RWPE1 (cell line): ENCODE results near the gene MTRF1.
"Not testable (repeated sequence)": the region's sequence is repeated elsewhere in the genome, so short reads cannot be mapped to it uniquely, and the experiment has no call there.

Experiments used
- CTCF ChIA-PET: fragments of 350-600 bp; sonication (Branson Sonifier 250); formaldehyde crosslinking; extraction: SDS; loops from one replicate; lab custom pipeline; 2021; lab: Yijun Ruan, JAX
- POLR2A ChIA-PET: fragments of 400-600 bp; formaldehyde crosslinking; extraction: SDS; loops from one replicate; lab custom pipeline; 2020; ENCODE audit warnings: antibody characterized with exemption; ENCODE audit not compliant: low non-redundant PET; lab: Yijun Ruan, JAX
- DNase-seq: peaks from one replicate; pipeline ENCODE4 v3.0.0; 2012; ENCODE audit warnings: low spot score
- H3K27ac ChIP-seq: fragments of 450-650 bp; 2 replicates; pipeline ENCODE4 v1.5.1; 2017
- TF ChIP-seq, protein P1 (sequence below): fragments of 450-650 bp; conservative IDR thresholded peaks from 2 replicates; pipeline ENCODE4 v1.5.1; 2017; ENCODE audit warnings: low read depth, mild to moderate bottlenecking

MTRF1 gene

DNA sequence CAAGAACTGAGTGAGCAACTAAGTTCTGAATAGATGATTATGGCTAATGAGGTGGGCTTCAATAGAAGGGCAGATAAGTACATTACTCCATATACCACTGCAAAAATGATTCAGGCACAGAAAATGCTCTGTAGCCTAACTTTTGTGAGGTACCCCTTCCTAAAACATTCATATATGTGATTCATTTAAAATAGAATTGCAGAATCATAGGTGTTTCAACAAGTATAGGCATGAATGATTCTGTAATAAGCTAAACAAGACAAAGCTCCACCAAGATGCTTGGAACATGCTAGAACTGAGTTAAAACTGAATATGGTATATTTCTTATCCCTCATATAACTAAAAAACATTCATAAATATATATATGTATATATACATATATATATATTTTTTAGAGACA is 81.1 kb downstream of the MTRF1 start:
- CTCF ChIA-PET, result interaction anchor here (0.6 kb wide), 1 partner anchor 43 kb away, joined by 6 read pairs; no protein-coding TSS in a partner anchor
- POLR2A ChIA-PET, result no interaction called here

DNA sequence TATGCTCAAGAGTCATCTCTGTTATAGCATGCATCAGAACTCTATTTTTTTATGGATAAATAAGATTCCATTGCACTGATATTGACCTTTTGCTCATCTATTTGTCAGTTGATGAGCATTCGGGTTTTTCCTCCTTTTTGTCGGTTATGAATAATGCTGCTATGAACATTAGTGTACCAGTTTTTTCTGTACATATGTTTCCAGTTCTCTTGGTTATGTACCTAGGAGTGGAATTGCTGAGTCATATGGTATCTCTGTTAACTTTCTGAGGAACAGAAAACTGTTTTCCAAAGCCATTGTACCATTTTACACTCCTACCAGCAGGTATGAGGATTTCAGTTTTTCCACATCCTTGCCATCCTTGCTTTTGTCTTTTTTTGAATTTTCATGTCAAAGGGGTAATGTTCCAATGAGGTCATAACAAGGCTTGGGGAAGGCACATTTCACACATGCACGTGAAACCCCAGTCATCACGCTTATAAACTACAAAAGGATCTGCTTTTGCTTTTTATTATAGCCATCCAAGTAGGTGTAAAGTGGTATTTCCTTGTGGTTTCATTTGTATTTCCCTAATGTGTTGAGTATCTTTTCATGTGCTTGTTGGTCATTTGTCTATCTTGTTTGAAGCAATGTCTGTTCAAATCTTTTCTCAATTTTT is 83.7 kb downstream of the MTRF1 start:
- DNase-seq, result no peak
- CTCF ChIA-PET, result interaction anchor here (0.7 kb wide), 1 partner anchor 534 kb away, joined by 3 read pairs; no protein-coding TSS in a partner anchor
- H3K27ac ChIP-seq, result no peak overlapping the region
- TF ChIP-seq, protein P1, sequence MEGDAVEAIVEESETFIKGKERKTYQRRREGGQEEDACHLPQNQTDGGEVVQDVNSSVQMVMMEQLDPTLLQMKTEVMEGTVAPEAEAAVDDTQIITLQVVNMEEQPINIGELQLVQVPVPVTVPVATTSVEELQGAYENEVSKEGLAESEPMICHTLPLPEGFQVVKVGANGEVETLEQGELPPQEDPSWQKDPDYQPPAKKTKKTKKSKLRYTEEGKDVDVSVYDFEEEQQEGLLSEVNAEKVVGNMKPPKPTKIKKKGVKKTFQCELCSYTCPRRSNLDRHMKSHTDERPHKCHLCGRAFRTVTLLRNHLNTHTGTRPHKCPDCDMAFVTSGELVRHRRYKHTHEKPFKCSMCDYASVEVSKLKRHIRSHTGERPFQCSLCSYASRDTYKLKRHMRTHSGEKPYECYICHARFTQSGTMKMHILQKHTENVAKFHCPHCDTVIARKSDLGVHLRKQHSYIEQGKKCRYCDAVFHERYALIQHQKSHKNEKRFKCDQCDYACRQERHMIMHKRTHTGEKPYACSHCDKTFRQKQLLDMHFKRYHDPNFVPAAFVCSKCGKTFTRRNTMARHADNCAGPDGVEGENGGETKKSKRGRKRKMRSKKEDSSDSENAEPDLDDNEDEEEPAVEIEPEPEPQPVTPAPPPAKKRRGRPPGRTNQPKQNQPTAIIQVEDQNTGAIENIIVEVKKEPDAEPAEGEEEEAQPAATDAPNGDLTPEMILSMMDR, result no peak
- POLR2A ChIA-PET, result no interaction called here

More for the DNA sequence above, 81.1 kb downstream of the MTRF1 start:
- no peak overlapping the region for H3K27ac ChIP-seq
- DNase-seq, result peak; percentile 41
- TF ChIP-seq, protein P1, result no peak

DNA sequence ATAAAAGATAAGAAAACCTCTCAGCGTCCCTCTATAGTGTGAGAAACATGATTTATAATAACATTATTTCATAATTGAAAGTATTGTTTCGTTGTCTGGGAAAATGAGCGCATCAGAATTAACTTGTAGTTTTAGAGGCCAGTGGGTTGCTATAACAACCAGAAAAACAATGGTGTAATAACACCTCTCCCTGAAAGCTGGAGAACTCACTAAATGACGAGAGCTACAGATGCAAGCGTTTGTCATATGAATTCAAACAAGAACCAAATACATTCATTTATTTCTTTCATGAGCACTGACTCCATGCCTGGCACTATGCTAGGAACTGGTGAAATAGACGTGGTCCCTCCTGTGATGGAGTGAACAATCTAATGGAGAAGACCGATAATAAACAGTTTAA is 85.3 kb downstream of the MTRF1 start:
- POLR2A ChIA-PET, result no interaction called here
- DNase-seq, result no peak
- TF ChIP-seq, protein P1, result no peak
- CTCF ChIA-PET, result interaction anchor here (0.6 kb wide), 1 partner anchor 35 kb away, joined by 4 read pairs; no protein-coding TSS in a partner anchor
- H3K27ac ChIP-seq, result no peak overlapping the region

DNA sequence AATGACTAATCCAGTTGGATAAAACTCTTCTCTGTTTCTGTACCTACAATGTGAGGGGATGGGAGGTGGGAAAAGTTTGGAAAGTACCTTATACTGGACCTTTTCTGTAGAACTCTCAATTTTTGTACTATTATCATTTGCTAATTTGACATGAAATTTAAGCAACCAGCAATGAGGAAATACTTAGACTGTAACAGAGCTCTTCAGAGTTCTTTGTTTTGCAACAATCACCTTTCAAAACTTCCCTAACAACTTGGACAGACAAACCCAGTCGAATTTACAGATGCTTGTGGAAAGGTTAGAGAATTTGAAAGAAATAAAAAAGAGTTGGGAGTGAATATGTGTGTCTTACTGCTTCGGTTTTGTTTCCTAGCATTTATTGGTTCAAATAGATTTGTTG is 85.8 kb downstream of the MTRF1 start:
- H3K27ac ChIP-seq, result no peak overlapping the region
- TF ChIP-seq, protein P1, result no peak
- CTCF ChIA-PET, result no interaction called here
- DNase-seq, result no peak
- POLR2A ChIA-PET, result no interaction called here

DNA sequence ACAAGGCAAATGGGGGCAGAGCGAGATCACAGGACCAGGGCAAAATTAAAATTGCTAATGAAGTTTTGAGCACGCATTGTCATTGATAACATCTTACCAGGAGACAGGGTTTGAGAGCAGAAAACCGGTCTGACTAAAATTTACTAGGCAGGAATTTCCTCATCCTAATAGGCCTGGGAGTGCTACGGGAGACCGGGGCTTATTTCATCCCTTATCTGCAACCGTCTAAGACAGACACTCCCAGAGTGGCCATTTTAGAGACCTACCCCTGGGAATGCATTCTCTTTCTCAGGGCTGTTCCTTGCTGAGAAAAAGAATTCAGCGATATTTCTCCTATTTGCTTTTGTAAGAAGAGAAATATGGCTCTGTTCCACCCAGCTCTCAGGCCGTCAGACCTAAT is 87.8 kb downstream of the MTRF1 start:
- H3K27ac ChIP-seq, DNase-seq, POLR2A ChIA-PET, CTCF ChIA-PET: not testable (repeated sequence)
